NCI-H2171 (cell line): Measurements from ENCODE around the gene MRTFB.

Experiments used
- DNase-seq: peaks from one replicate; lab custom pipeline; 2025; lab: John Stamatoyannopoulos, UW

MRTFB gene

DNA sequence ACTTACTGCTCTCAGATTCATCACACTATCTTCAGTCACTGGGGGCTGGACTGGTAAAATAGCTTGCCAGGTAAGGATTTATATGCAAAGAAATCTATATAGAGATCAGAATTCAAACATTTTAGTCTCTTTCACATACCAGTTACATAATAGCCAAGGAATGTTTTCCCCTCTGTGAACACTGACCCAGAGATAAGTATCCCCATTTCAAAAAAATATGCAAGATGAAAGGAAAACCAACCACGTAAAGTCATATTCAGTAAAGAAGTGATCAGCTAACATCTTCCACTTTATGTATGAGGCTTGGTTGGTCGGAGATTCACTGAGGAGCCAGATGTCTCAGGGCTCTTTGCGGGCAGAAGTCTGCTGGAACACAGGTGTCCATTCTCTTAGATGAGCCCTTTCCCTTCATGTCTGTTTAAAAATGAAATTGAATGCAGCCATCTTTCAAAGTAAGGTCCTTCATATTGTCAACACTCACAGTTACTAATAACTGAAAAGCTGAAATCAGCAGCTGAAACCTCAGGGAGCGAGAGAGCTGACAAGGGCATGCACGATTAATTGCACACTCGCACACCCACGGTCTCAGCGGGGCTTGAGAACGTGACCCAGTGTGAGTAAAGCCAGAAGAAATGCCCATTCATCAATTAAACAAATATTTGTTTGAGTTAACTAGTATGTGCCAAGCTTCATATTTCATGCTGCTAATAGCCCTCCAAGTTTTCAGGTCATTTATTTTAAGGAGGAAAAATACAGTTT is 161.2 kb downstream of the MRTFB start:
- no peak for DNase-seq

DNA sequence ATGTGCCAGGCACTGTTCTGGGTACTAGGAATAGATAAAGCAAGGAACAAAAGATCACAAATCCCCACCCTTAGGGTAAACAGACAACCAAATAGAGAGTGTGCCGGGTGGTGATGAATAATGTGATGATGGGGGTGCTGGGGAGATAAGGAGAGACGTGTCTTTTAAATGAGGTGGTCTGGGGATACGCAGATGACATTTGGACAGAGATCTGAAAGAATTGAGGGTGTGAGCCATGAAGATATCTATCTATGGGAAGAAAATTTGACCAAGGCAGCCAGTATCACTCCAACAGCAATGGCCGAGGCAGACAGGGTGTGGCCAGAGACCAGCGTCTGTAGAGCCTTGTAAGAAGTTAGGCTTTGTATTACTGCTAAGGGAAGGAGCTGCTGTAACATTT is 165.3 kb downstream of the MRTFB start:
- no peak for DNase-seq

DNA sequence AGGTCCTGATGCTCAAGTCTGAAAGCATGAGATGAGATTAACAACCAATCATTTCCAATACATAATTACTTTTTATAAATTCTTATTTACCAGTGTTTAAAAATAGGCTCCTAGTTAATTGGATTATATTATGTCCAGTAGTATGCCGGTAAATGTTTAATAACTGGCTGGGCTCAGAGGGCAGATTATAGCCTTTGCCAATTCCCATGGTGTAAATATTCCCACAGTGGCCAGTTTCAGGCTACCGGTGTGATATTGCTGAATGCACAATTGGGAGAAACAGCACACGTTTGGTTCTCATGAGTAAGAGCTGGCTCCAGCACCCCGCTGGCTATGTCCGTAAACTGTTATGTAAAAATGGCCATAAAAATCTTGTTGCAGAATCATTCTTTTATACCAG is 167.6 kb downstream of the MRTFB start:
- DNase-seq, result no peak

DNA sequence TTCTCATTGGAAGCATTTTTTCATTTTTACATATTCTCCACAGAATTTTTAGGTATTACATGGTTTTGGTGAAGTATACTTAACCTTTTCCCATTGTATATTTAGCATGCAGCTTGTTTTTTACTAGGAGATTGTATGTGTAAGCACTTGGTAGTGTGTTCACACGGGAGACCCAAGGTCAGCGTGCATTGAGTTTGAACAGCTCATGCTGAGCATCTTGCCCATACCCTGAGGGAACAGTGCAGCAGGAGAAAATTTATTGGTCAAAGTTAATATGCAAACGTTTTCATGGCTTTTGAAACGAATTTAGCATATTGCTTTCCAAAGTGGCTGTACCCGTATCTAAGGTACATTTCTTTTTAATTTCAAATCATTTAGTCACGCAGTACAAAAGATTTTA is 168.7 kb downstream of the MRTFB start:
- DNase-seq, result no peak

DNA sequence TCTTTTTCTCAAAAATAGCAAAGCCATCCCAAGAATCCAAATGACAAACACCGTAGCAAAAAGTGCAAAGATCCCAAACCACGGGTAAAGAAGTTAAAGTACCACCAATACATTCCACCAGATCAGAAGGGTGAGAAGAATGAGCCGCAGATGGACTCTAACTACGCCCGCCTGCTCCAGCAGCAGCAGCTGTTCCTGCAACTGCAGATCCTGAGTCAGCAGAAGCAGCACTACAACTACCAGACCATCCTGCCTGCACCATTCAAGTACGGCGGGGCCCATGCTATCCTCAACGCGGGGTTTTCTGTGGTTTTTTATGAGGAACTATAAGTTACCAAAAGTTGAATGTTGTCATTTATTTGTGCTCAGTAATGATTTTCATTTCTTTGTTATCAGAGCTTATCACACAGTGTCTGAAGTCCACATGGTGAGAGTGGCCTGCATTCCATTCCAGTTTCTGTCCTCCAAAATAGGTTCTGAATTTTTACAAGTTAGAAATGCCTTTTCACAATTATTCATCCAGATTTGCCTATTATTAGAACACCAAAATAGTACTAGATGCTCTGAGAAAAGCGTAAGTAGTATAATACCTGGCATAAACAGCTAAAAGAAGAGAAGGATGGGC is 169.2 kb downstream of the MRTFB start:
- no peak for DNase-seq

DNA sequence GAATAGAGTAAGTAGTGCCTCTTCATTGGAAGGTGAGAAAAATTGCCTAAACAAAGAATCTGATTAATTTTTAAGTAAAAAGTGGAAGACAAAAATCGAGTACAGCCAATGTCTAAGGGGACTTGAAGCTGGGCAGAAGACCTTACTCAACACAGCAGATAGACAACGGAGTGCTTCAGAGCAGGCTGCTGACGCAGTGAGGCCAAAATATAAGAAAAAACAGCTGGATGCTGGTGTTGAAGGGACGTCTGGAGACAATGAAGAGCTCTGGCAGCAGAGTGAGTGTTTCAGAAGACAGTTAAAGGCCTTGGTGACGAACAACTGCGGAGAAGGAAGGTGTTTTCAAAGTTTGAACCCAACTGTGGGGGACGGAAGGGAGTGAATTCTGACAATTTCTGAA is 169.8 kb downstream of the MRTFB start:
- no peak for DNase-seq

DNA sequence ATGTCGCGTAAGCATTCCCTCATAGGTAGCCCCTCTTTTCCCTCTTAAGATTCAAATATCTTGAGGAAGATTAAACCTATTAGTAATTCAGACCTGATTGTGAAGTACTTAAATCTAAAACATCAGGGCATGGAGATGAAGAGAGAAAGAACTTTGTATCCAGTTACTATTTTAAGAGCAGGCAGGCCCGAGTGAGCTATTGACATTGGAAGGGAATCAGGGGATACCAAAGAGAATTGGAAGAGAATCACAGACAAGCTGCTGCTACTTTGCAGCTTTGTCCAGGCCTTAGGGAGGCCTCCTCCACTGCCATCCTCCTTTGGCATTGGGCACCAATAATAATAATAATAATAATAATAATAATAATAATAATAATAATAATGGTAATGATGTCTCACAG is 170.5 kb downstream of the MRTFB start:
- DNase-seq, result no peak

DNA sequence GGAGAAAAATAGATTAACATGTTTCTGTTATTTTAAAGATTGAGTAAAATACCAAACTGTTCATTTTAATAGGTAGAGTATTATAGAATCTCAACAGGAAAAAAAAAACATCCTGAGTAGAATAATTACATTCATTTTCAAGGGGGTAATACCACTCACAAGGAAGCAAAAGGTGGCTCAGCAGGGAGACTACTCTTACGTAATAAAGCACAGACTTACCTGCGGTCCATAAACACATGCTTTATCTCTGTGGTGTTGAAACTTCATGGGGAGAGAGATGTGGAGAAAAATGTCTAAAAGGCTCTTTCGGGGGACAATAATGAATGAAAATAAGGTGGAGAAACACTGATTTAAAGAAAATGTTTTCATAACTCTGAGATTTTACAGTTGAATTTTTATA is 171.7 kb downstream of the MRTFB start:
- no peak for DNase-seq

DNA sequence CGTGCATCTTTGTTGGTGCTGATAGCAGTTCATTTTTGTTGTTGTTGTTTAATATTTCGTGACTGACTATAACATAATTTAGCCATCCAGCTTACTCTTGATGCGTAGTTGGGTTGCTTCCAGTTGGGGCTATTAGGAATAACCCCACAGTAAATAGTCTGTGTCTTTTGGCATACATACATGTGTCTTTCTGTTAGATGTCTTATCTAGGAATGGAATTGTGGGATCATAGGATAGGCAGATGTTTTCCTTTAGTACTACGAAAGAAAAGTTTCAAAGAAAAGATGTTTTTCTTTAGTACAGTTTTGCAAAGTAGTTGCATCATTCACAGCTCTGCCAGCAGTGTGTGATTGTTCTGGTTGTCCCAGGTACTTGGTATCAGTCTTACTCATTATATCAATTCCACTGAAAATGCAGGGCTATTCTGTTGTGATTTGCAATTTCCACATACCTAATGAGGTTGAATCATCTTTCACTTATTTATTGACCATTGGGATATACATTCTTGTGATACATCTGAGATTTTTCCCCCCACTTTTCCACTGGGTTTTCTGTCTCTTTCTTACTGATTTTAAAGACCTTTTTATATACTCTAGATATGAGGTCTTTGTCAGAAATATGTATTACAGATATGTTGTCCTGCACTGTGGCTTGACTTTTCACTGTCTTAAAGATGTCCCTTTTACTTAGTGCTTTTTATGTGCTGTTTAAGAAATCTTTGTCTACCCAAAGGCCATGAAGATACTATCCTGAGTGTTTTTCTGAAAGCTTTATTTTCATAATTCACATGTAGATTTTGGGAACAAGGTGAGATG is 173.3 kb downstream of the MRTFB start:
- DNase-seq, result no peak

DNA sequence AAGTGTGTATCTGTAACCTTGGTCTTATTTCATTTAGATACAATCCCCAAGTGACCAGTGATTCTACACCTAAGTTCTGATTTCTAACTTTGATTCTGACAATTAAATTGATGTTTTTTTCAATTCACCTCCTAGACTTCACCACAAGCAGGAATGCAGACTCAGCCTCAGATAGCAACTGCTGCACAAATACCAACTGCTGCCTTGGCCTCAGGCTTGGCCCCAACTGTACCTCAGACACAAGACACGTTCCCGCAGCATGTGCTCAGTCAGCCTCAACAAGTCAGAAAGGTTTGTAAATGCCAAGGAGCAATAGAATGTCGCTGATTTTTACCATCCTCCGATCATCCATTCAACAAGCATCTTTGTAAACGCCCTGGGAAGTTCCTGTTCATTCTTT is 177.7 kb downstream of the MRTFB start:
- DNase-seq, result no peak

DNA sequence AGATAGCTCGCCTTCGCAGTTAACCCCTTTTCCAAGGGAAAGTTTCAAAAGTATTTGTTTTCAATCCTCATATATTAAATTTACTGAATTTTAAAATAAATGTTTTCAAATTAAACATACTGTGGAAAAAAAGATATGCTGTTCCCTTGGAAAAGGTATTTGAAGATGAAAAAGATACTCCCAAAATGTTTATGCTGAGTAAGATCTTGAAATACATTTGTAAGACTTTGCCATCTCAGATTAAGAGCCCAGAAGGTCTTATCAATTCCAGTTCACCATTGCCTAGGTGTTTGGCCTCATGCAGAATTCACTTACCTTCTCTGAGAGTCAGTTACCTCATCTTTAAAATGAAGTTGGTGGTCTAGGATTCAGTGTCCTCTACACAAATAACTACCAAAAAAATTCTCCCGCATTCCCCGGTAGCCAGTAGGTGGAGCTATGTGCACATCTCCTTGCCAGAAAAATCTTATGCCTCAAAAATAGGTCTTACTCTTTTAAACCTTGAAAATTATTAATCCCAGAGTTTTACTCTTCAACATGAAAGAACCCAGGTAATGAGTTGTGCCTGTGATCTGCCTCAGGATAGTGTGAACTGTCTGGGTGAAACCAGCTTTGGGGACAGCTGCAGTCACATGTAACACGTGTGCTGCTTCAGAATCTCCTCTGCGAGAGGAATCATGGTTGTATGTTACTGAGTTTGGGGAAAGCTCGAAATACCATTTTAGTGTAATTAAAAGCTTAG is 178.3 kb downstream of the MRTFB start:
- DNase-seq, result no peak

DNA sequence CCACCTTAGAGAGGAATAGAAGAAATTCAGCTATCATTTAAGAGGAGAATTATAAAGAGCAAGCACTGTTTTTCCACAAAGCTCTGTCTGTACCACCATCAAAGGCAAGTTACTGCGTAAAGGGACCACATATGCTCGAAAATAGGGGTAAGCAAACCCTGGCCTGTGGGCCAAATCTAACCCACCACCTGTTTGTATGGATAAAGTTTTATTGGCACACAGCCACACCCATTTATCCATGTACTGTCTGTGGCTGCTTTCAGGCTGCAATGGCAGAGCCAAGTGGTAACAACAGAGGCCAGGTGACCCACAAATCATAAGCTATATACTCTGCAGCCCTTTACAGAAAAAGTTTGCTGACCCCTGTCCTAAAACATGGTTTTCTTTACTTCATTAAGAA is 180.3 kb downstream of the MRTFB start:
- no peak for DNase-seq

DNA sequence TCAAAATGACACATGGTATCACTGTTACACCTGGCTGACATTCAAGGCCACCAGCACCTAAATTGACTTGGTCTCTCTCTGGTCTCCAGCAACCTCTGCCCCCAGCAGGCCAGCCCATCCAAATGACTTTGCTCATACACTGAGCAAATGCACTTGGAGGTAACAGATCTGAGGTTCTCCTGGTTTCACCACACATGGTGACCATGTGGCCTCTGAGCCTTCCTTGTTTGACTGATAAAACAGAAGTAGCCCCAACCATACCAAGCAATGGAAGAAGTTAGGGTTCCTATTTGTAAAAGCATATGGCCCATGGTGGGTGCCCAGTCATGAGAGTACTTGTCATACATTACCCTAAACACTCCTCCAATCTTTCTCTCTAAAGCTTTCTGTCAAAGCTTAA is 181.7 kb downstream of the MRTFB start:
- DNase-seq, result no peak

DNA sequence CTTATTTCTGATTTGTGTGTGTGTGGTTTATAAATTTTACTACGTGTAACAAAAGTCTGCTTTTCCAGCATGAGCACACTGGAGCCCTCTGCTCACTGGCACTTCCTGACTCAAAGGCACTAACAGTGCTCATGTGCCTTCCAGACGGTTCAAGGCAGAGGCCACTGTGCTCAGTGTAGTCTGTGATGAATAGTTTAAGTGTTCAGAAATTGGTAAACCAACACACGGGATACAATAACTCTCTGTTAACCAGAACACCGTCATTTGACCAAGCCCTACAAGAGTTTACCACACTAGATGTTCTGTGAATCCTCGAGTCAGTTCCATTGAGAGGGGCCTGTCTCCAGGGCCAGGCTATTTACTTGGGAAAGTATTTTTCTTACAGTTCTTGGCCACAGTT is 191.9 kb downstream of the MRTFB start:
- DNase-seq, result no peak

DNA sequence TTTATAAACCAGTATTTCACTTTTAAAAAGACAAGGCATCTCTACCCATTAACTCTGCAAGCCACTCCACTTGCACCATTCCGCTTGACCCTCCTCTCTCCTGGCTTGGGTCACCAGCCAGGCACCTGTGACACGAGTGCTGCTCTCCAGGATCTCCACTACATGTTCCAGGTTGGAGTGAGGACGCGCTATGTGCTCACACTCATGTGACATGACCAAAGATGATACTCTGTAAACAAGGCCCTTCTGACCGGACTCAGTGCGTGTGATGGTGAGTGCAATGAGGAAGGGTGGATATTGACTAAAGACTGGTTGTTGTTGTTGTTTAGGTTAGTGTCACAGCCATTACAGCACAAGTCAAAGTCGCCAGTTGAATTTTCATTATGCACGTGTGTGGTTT is 192.7 kb downstream of the MRTFB start:
- DNase-seq, result no peak

DNA sequence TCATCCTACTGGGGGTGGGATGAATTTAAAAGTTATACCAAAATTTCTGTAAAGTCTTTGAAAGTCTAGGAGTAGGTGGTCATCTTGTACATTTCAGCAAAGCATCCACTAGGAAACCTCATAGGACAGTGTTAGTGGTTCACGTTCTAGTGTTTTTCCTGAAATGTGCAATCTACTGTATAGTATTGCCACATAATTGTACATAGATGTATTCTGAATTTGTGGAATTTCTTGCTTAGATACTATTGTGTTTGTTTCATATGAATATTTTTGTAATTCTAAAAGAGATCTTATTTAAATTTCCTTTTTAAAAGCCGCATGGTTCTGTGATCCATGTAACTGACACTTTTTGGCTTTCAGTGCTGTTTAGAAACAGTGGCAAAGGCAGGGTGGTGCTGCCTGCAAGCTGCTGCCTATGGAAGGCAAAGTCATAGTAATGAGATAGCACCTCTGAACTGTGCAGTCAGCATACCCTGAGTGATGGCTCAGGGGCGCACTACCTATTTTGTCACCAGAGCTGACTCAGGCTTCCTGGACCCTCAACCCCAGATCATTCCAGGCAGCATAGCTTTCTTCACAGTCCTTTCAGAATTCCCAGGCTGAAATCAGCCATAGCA is 193.3 kb downstream of the MRTFB start:
- no peak for DNase-seq

DNA sequence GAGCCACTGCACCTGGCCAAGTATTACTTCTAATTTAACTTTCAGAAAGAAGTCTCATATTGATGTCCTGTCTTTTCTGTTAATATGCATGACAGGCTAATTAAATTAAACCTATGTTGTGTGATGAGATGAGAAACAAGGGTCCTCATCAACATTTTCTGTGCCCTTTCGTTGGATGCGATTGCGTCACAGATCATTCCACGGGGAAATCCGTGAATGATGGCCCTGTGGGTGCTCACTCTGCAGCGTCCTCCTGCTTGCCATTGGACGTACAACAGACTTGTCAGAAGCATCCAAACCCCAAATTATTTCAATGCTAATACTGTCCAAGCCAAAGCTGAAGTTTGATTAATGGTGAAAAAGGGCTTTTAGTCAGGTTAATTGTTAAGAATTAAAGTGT is 197.0 kb downstream of the MRTFB start:
- DNase-seq, result no peak

DNA sequence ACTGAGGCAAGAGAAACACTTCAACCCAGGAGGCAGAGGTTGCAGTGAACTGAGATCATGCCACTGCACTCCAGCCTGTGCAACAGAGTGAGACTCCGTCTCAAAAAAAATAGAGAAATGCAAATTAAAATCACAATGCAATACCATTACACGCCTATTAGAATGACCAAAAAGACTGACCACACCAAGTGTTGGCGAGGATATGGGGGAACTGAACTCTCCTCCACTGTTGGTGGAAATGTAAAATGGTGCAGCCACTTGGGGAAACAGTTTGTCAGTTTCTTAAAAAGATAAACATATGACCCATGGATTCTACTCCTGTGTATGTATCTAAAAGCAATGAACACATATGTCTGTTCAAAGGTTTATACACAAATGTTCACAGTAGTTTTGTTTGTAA is 204.8 kb downstream of the MRTFB start:
- no peak for DNase-seq

DNA sequence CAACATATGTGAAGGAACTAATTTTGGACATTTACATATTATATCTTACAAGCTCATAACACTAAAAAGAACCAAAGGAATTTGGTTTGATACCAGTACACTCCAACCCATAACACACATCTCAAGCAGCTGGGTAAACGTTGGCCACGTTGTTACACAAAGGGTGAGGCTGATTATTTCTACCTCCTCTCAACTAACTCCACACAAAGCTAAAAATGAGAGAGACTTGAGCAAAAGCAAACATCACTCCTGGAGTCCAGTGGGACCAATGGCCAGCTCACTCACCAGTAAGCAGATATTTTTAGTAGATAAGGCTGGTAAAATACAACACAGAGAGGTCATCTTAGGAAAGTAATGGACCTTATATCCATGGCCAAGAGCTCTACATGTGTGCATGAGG is 207.6 kb downstream of the MRTFB start:
- no peak for DNase-seq

DNA sequence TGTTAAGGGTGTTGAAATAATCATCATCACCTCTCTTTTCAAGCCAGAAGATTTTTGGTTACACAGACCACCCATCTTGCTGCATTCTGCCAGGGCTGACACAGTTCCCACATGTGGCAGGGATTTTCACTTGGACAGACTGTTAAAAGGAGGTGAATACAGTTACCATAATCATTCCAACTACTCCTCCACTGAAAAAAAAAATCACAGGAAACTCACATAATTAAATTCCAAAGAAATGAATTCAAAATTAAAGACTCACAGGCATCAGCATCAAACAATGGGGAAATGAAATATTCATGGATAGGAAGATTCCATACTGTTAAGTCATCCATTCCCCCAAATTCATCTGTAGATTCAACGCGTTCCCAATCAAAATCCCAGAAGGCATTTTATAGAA is 209.4 kb downstream of the MRTFB start:
- DNase-seq, result no peak

DNA sequence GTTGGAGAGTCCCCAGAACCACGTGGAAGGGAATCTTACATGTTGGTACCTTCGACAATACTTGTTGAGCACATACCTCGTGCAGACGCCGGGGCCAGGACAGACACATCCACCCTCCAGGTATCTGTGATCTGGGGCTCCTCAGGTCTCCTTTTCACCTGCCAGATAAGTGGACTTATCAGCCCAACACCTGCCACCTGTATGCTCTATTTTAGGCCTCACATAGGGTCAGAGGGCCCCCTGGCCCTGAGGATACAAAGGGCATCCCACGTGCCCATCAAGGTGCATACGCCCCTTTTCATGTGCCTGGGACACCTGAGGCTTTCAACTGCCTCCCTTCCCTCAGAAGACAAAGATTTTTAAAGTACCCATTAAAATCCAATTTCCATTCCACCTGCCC is 212.7 kb downstream of the MRTFB start:
- no peak for DNase-seq

DNA sequence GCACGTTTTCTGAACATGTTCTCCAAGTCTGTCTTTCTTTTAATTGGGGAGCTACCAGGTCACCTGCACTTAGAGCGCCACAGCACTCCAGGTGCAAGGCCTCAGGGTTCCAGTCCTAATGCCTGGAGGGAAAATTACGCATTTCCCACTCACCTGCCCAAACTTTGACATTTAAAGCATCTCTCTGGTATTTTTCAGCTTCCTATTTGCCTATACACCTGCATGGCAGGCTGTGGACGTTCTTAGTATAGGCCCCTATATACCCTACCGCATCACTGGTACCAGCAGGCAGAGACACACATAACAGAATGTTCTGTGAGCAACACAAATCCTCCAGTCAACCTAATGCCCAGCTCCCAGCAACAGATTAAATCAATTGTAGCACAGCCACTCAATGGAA is 213.3 kb downstream of the MRTFB start:
- no peak for DNase-seq
